Measurements from ENCODE around the gene CYP1A1.
"Not testable (repeated sequence)": the region's sequence is repeated elsewhere in the genome, so short reads cannot be mapped to it uniquely, and the experiment has no call there.

CYP1A1 gene

GRCh38 chr15:74738239-74738638, 12.9 kb upstream of the CYP1A1 start:
- DNase-seq (ENCODE audit: low read depth in 2 of 3, low spot score in 2 of 3) = not testable (repeated sequence)

- no peak for DNase-seq (ENCODE audit: low read depth in 2 of 3, low spot score in 2 of 3)
These were observed 10.0 kb upstream of the CYP1A1 start for GRCh38 chr15:74735305-74735704.

DNA sequence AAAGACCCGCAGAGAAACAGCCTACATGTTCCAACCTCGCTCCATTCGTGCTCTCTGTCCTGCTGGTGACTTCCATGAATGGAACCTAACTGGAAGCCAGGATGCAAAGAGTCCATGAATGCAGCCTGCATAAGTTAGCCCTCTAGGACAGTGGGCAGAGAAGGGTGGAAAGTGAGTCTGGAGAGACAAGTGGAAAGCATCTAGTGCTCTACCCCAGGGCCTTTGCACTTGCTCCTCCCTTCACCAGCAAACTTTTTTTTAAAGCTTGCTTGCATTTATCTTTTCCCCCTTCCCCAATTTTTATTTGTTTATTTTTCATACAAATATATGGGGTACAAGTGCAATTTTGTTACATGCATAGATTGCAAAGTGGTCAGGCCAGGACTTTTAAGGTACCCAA, 7.9 kb upstream of the CYP1A1 start:
- DNase-seq (ENCODE audit: low read depth in 2 of 3, low spot score in 2 of 3) = no peak

DNA sequence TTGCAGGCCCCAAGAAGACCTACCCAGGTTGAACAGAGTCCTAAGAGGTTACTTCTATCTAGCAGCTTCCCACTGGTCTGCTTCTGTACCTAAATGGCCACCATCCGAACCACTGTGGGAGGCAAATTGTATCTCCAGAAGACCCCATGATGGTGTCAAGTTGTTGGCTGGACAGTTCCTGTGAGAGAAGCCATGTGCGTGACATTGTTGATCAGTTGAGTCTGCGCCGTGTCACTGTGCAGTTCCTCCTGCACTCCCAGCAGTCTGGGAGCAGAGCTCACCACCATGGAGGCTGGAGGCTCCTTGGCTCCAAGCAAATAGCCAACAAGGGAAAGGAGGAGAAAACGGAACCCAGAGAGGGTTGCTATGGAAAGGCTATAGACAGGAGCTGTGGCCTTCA, 7.5 kb upstream of the CYP1A1 start:
- no peak for DNase-seq (ENCODE audit: low read depth in 2 of 3, low spot score in 2 of 3)

DNA sequence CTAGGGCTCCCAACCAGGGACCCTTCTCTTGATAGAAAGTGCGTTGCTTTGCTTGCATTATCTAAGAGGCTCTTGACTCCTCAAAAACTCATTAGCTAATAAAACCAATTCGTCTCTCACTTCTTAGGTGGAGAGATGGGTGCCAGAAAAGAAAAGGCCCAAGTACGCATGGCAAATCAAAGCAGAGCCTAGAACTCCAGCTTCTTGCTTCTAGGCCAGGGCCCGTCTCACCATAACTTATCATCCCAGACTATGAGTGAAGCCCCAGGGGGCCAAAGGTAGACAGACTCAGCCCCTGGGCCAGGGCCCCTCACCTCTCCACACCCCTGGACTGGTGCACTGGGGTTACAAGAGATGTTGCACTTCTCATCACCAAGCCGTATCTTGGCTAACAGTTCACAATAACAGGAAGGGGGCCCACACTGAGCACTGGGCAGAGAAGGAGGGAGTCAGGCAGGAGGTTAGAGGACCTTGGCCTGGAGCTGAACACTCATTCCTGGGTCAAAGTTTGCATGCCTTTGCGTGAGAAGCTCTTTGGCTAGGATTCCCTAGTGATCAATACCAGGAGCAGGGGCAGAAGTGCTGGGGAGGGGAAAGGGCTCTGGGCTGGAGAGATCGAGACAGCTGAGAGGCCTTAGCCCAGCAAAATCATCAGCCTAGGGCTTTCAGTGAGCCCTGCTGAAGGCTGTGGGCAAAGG, 5.4 kb upstream of the CYP1A1 start:
- no peak for DNase-seq (ENCODE audit: low read depth in 2 of 3, low spot score in 2 of 3)

DNA sequence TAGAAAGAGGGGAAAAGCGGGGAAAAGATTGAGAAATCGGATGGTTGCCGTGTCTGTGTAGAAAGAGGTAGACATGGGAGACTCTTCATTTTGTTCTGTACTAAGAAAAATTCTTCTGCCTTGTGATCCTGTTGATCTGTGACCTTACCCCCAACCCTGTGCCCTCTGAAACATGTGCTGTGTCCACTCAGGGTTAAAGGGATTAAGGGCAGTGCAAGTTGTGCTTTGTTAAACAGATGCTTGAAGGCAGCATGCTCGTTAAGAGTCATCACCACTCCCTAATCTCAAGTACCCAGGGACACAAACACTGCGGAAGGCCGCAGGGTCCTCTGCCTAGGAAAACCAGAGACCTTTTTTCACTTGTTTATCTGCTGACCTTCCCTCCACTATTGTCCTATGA, 4.0 kb upstream of the CYP1A1 start:
- not testable (repeated sequence) for DNase-seq (ENCODE audit: low read depth in 2 of 3, low spot score in 2 of 3)

- DNase-seq (ENCODE audit: low read depth in 2 of 3, low spot score in 2 of 3) = not testable (repeated sequence)
These were observed 3.4 kb upstream of the CYP1A1 start for GRCh38 chr15:74728699-74729098.

- no peak for DNase-seq (ENCODE audit: low read depth in 2 of 3, low spot score in 2 of 3)
These were observed 2.4 kb upstream of the CYP1A1 start for GRCh38 chr15:74727727-74728126.

- DNase-seq (ENCODE audit: low read depth in 2 of 3, low spot score in 2 of 3) = no peak
These were observed 1.4 kb upstream of the CYP1A1 start for GRCh38 chr15:74726774-74727164.

- peak; percentile 22 to 47 (median 29) for DNase-seq (ENCODE audit: low read depth in 2 of 3, low spot score in 2 of 3)
These were observed 781 bp upstream of the CYP1A1 start for GRCh38 chr15:74725845-74726773.

- DNase-seq (ENCODE audit: low read depth in 2 of 3, low spot score in 2 of 3) = no peak
These were observed 631 bp downstream of the CYP1A1 start for GRCh38 chr15:74724570-74725224.

DNA sequence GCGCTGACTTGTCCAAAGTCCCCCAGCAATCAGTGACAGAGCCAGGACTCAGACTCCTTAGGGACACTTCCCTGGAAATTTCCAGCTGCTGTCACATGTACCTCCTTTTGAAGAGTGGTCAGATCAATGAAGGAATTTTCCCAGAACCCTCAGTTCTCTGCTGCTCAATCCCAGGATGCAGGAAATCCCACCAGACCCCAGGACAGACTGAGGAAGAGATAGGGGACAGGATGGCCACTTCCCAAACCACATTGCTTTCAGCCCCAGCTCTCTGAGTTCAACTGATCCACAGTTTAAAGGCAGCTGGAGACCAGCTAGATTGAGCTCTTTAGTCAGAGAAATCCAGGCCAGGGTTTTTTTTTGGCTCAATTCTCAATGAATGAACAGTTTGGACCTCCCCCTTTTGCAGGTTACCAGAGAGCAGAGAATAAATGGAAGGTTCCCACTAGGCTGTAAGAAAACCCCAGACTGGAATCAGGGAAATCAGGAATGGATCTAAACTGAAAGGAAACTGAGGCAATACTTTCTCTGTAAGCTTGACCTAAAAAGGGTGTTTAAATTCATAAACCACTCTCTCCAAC, 1.5 kb downstream of the CYP1A1 start:
- DNase-seq (ENCODE audit: low read depth in 2 of 3, low spot score in 2 of 3) = no peak

DNA sequence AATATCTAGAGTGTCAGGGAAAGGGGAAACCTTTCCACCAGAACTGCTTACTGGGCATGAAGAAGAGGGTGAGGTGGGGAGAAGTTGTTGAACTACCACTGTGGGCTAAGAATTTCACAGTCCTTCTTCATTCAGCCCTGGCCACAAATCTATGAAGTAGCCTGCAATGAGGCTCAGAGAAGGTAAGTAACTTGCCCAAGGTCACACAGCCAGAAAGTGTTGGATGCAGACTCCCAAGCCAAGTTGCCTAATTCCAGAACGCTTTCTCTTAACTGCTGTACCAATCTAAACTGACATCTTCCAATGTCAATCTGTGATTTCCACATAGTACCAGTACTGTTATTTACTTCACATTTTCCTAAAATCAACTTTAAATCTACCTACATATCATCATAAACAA, 2.1 kb downstream of the CYP1A1 start:
- no peak for DNase-seq (ENCODE audit: low read depth in 2 of 3, low spot score in 2 of 3)

DNA sequence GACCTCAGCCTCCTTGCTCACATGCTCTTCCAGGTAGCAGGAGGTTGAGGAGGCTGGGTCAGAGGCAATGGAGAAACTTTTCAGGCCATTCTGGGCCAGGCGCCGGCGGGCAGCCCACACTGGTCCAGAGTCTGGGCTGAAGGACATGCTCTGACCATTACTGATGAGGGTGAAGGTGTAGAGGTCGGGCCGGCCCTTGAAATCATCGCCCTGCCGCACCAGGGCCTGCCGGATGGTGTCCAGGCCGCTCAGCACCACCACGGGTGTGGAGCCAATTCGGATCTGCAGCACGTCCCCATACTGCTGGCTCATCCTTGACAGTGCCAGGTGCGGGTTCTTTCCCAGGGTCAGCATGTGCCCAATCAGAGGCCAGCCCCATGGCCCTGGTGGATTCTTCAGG, 2.7 kb downstream of the CYP1A1 start:
- no peak for DNase-seq (ENCODE audit: low read depth in 2 of 3, low spot score in 2 of 3)

DNA sequence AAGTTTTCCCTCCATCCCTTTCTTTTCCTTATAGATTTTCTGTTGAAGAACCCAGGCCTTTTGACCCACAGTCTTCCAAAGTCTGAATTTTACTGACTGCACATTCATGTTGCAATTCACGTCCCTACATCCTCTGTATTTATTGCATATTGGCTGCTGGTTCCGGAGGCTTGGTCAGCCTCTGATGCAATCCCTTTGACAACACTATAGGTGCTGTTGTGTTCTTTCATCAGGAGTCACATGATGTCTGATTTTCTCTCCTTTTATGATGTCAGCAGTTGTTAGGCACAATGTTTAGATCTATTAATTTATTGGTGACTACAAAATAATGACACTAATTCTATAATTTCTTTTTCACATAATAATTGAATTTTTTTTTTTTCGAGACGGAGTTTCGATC, 8.7 kb downstream of the CYP1A1 start:
- no peak for DNase-seq (ENCODE audit: low read depth in 2 of 3, low spot score in 2 of 3)

- DNase-seq (ENCODE audit: low read depth in 2 of 3, low spot score in 2 of 3) = no peak
These were observed 13.0 kb downstream of the CYP1A1 start for GRCh38 chr15:74712311-74712710.

GRCh38 chr15:74710319-74711094, 14.8 kb downstream of the CYP1A1 start:
- no peak for DNase-seq (ENCODE audit: low read depth in 2 of 3, low spot score in 2 of 3)

DNA sequence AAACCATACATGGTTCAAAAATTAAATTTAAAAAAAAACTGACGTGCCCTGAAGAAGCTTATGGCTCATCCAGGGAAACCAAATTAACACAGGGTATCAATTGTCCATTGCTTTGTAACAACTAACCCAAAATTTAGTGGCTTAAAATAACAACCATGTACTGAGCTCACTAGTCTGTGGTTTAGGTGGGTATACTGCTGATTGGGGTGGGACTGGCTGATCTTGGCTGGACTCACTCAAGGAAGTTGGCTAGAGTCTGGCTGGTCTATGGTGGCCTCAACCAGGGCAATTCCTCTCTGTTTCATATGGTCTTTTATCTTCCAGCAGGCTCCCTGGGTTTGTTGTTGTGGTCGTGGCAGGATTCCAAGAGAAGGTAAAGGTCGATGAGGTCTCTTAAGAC, 15.4 kb downstream of the CYP1A1 start:
- DNase-seq (ENCODE audit: low read depth in 2 of 3, low spot score in 2 of 3) = no peak

DNA sequence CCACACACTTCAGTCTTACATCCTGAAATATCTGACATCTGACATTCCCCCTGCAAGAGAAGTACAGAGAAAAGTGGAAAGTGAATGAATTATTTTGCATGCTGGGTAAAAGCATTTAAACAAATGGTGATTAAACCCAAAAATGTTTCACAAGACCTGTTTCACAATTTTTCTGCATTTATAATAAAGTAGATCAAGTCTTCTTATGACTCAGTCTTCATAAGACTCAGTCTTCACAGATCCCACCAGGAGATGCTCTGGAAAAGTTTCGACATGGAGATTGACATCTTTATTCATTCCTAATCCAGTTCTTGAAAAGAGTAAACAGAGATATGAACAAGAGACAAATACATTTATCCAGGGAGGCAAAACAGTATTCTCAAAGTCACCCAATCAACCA, 16.3 kb downstream of the CYP1A1 start:
- no peak for DNase-seq (ENCODE audit: low read depth in 2 of 3, low spot score in 2 of 3)

GRCh38 chr15:74696808-74697207, 28.5 kb downstream of the CYP1A1 start:
- no peak for DNase-seq (ENCODE audit: low read depth in 2 of 3, low spot score in 2 of 3)

DNA sequence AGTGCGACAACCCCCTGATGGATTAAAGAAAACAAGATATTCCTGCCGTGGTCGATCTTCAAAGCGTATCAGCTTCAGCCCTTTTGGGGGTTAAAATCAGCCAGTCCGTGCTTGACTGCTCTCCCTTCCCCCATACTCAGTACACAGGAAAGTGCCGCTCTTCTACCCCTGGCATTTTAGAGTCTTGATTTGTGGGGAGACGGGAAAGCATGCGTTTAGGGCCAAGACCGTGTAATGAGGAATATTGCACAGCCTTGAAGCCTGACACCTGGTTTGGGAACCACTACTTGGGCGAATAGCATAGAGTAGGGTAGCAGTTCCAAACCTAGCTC, 29.0 kb downstream of the CYP1A1 start:
- no peak for DNase-seq (ENCODE audit: low read depth in 2 of 3, low spot score in 2 of 3)

Measured in activated CD8-positive, alpha-beta memory T cell treated with anti-CD3 and anti-CD28 coated beads for 48 hours (primary cell).